GM19372 (cell line): Measurements from ENCODE around the gene GABRB1.

Experiments
- ATAC-seq: cut with Tn5 transposase; IDR thresholded peaks from one replicate; pipeline ENCODE4 v1.9.1; 2021; ENCODE audit warnings: mild to moderate bottlenecking, low read depth, moderate library complexity; ENCODE audit not compliant: unreplicated experiment

The GABRB1 gene

GRCh38 chr4:47106561-47106960 is 75.2 kb downstream of the GABRB1 start:
- no peak for ATAC-seq

- ATAC-seq: no peak
Observed at GRCh38 chr4:47109379-47109778, 78.0 kb downstream of the GABRB1 start.

- ATAC-seq: no peak
Observed at GRCh38 chr4:47110546-47111132, 79.3 kb downstream of the GABRB1 start.

GRCh38 chr4:47118192-47118929 is 87.0 kb downstream of the GABRB1 start:
- ATAC-seq: no peak

GRCh38 chr4:47120783-47121182 is 89.4 kb downstream of the GABRB1 start:
- ATAC-seq: no peak

- peak; percentile 90 for ATAC-seq
Observed at GRCh38 chr4:47122592-47123291, 91.4 kb downstream of the GABRB1 start.

- ATAC-seq: no peak
Observed at GRCh38 chr4:47128991-47129390, 97.6 kb downstream of the GABRB1 start.

GRCh38 chr4:47135210-47135609 is 103.8 kb downstream of the GABRB1 start:
- ATAC-seq: no peak

- no peak for ATAC-seq
Observed at GRCh38 chr4:47143261-47143660, 111.9 kb downstream of the GABRB1 start.

GRCh38 chr4:47145630-47146029 is 114.3 kb downstream of the GABRB1 start:
- peak; percentile 96 for ATAC-seq

- no peak for ATAC-seq
Observed at GRCh38 chr4:47154816-47155370, 123.5 kb downstream of the GABRB1 start.

- ATAC-seq: no peak
Observed at GRCh38 chr4:47155919-47156318, 124.6 kb downstream of the GABRB1 start.

GRCh38 chr4:47160095-47160494 is 128.7 kb downstream of the GABRB1 start:
- no peak for ATAC-seq

GRCh38 chr4:47167081-47168035 is 136.0 kb downstream of the GABRB1 start:
- ATAC-seq: no peak

GRCh38 chr4:47184083-47184482 is 152.7 kb downstream of the GABRB1 start:
- ATAC-seq: no peak

GRCh38 chr4:47185761-47186160 is 154.4 kb downstream of the GABRB1 start:
- no peak for ATAC-seq

- ATAC-seq: no peak
Observed at GRCh38 chr4:47187608-47188007, 156.2 kb downstream of the GABRB1 start.

GRCh38 chr4:47193179-47193578 is 161.8 kb downstream of the GABRB1 start:
- no peak for ATAC-seq

GRCh38 chr4:47194036-47194737 is 162.8 kb downstream of the GABRB1 start:
- ATAC-seq: no peak

GRCh38 chr4:47195706-47196105 is 164.3 kb downstream of the GABRB1 start:
- no peak for ATAC-seq
